Smooth muscle cell (in vitro differentiated cells): ENCODE results near the gene PFKP. TPM values are rescaled to one million over a fixed set of nuclear protein-coding genes. Genes with fewer than 3 reads are reported as not detected.

Experiments
- DNase-seq: peaks from one replicate; lab custom pipeline; 2025; ENCODE audit not compliant: unreplicated experiment; lab: John Stamatoyannopoulos, UW
- H2AFZ ChIP-seq: fragments of 200-600 bp; sonication (generic); 2 replicates; pipeline ENCODE4 v1.6.0; 2016; ENCODE audit warnings: antibody characterized with exemption, low read depth, mild to moderate bottlenecking
- H3F3A ChIP-seq: fragments of 200-600 bp; sonication (generic); 2 replicates; pipeline ENCODE4 v1.6.0; 2017; ENCODE audit warnings: antibody characterized with exemption, low read depth
- H3K27ac ChIP-seq: fragments of 200-600 bp; sonication (generic); 2 replicates; pipeline ENCODE4 v1.5.1; 2016; ENCODE audit warnings: low read depth, mild to moderate bottlenecking
- H3K27me3 ChIP-seq: fragments of 200-600 bp; sonication (generic); 2 replicates; pipeline ENCODE4 v1.6.1; 2016; ENCODE audit warnings: low read depth, mild to moderate bottlenecking
- H3K36me3 ChIP-seq: fragments of 200-600 bp; sonication (generic); 2 replicates; pipeline ENCODE4 v1.5.1; 2016; ENCODE audit warnings: low read depth
- H3K4me1 ChIP-seq: fragments of 200-600 bp; sonication (generic); 2 replicates; pipeline ENCODE4 v1.5.1; 2016; ENCODE audit warnings: low read depth
- H3K4me2 ChIP-seq: fragments of 200-600 bp; sonication (generic); 2 replicates; pipeline ENCODE4 v1.6.0; 2016; ENCODE audit warnings: mild to moderate bottlenecking
- H3K4me3 ChIP-seq: fragments of 200-600 bp; sonication (generic); 2 replicates; pipeline ENCODE4 v1.5.1; 2016; ENCODE audit warnings: mild to moderate bottlenecking
- H3K79me2 ChIP-seq: fragments of 200-600 bp; sonication (generic); 2 replicates; pipeline ENCODE4 v1.6.0; 2016; ENCODE audit warnings: low read depth, mild to moderate bottlenecking
- H3K9ac ChIP-seq: fragments of 200-600 bp; sonication (generic); 2 replicates; pipeline ENCODE4 v1.6.0; 2016; ENCODE audit warnings: low read depth
- H3K9me3 ChIP-seq: fragments of 200-600 bp; sonication (generic); replicated peaks from 2 replicates; pipeline ENCODE4 v1.5.1; 2016; ENCODE audit warnings: low read depth
- H4K20me1 ChIP-seq: fragments of 200-600 bp; sonication (generic); 2 replicates; pipeline ENCODE4 v1.6.0; 2016; ENCODE audit warnings: low read depth
- WGBS: methylation state at CpG from one replicate; pipeline ENCODE4 v1.1.7; 2016; ENCODE audit warnings: low lambda C conversion rate; 5-methylcytosine and 5-hydroxymethylcytosine counted together
- polyA plus RNA-seq: library from polyadenylated mRNA; unstranded; fragments of >200 nt; fragmentation: Nextera tagmentation; extraction: Ambion mirVana; gene quantifications from 2 replicates; pipeline ENCODE4 v1.2.1, GENCODE V29; 2016
- total RNA-seq: library from RNA; depleted of rRNA; stranded (reverse); fragments of >200 nt; gene quantifications from 2 replicates; pipeline ENCODE4 v1.2.3, GENCODE V29; 2014
- TF ChIP-seq, protein P1 (sequence below): fragments of 200-600 bp; sonication (generic); IDR thresholded peaks from 2 replicates; pipeline ENCODE4 v1.5.1; 2017; ENCODE audit warnings: borderline replicate concordance, mild to moderate bottlenecking, antibody characterized with exemption; ENCODE audit not compliant: insufficient read depth, poor library complexity, severe bottlenecking

PFKP gene
- total and polyA plus RNA-seq, 2 experiments from 2014 or later: 178 to 203 TPM

DNA sequence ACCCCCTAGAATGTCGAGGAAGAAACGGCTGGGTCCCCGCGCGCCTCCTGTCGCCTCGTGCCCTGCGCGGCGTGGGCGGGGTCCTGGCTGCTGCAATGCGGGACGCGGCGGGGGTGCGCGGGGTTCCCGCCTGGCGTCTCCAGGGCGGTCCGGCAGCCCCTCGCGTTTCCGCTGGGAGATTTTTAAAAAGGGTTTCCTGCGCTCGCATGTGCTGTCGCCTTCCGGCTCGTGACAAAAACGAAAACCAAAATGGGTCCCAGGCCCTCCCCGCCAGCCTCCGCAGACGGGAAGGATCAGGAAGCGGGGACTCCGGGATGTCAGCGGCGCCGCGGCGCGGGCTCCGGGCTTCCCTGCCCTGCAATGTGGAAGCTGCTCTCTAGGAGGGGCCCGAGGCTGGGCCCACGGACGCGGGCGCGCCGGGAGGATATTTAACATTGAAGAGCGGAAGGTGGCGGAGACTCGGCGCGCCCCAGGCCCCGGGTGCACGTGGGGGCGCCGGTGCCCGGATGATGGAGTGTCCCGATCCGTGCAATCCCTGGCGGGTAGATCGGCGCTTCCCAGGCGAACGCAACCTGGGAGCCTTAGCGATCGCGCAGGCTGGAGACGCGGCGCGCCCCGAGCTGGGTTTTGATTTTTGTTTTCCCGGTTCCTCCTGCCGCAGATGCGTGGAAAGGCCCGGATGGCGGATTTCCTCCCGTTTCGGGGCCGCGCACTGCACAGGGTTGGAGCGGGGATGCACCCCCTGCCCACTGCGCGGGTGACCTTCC, 1.0 kb downstream of the PFKP start:
- peak overlapping the region; percentile 94 for H3K4me2 ChIP-seq
- H3K4me1 ChIP-seq: peaks cover 10% of the 10 kb centered on the region
- 1% methylated on average over 73 of the region's 86 CpGs for WGBS
- H3K9me3 ChIP-seq: no peaks in the 10 kb centered on the region
- H3K4me3 ChIP-seq: peak overlapping the region; percentile 83
- peak; percentile 36 for DNase-seq
- peak overlapping the region; percentile 49 for H3K27ac ChIP-seq
- TF ChIP-seq, protein P1, sequence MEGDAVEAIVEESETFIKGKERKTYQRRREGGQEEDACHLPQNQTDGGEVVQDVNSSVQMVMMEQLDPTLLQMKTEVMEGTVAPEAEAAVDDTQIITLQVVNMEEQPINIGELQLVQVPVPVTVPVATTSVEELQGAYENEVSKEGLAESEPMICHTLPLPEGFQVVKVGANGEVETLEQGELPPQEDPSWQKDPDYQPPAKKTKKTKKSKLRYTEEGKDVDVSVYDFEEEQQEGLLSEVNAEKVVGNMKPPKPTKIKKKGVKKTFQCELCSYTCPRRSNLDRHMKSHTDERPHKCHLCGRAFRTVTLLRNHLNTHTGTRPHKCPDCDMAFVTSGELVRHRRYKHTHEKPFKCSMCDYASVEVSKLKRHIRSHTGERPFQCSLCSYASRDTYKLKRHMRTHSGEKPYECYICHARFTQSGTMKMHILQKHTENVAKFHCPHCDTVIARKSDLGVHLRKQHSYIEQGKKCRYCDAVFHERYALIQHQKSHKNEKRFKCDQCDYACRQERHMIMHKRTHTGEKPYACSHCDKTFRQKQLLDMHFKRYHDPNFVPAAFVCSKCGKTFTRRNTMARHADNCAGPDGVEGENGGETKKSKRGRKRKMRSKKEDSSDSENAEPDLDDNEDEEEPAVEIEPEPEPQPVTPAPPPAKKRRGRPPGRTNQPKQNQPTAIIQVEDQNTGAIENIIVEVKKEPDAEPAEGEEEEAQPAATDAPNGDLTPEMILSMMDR: no peak
- no peaks in the 10 kb centered on the region for H3K27me3 ChIP-seq
- peak overlapping the region; percentile 27 for H3K9ac ChIP-seq
- H3F3A ChIP-seq: peaks cover 7% of the 10 kb centered on the region
- H3K36me3 ChIP-seq: no peaks in the 10 kb centered on the region
- peaks cover 54% of the 10 kb centered on the region for H3K79me2 ChIP-seq
- H2AFZ ChIP-seq: peak overlapping the region; percentile 80
- peaks cover 19% of the 10 kb centered on the region for H4K20me1 ChIP-seq

DNA sequence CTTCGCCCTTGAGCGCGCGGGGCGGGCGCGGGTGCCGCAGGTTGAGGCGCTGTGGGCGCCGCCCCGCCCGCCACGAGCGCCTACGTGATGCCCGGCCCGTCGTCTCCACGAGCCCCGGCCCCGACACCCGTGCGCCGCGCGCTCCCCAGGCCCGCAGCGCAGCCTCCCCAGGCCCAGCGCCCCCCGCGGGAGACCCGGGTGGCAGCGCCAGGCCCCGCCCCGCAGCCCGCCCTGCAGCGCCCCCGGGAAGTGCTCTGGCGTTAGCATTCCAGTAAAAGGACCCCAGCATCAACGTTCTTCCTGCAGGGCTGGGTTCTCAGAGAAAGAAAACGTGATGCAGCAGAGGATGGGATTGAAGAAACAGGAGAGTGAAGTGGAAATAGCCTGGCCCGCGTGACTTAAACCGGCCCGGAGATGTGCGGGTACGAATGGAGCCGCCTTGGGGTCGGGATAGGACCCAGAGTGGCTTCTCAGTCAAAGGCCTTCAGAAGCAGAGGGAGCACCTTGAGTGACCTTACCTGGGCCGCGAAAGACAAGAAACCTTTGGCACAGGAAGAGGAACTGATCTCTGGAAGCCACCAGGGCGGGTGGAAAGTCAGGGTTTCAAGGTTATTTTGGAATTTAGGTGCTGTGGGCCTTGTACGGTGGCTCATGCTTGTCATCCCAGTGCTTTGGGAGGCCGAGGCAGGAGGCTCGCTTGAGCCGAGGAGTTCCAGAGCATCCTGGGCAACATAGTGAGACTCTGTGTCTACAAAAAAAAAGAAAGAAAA, 1.8 kb downstream of the PFKP start:
- H3K79me2 ChIP-seq: peaks cover 62% of the 10 kb centered on the region

DNA sequence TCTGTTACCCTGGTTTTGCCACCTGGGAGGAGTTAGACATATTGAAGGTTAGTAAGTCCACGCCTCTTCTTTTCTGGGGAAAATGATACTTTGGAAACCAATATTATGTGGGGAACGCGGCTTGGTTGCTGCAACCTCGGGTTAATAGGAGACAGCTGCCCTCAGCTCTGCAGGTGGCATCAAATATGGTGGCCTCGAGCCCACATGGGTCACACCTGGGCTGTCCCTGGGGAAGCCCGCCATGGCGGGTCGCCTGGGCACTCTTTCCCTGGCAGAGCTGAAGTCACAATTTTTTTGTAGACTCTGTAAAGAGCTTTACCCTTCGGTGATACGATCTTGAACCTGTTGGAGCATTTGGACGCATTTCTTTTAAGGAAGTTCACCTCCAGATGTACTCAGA, 2.5 kb downstream of the PFKP start:
- H3K36me3 ChIP-seq: no peaks in the 10 kb centered on the region
- WGBS: 92% methylated on average over 11 of the region's 11 CpGs
- peak overlapping the region; percentile 94 for H3K4me2 ChIP-seq
- H3K9me3 ChIP-seq: no peaks in the 10 kb centered on the region
- no peak overlapping the region for H2AFZ ChIP-seq
- peaks cover 69% of the 10 kb centered on the region for H3K79me2 ChIP-seq
- TF ChIP-seq, protein P1: no peak
- no peak overlapping the region for H3K9ac ChIP-seq
- peaks cover 34% of the 10 kb centered on the region for H4K20me1 ChIP-seq
- H3K27ac ChIP-seq: peak overlapping the region; percentile 7
- H3K4me1 ChIP-seq: peaks cover 10% of the 10 kb centered on the region
- no peak for DNase-seq
- H3F3A ChIP-seq: peaks cover 7% of the 10 kb centered on the region
- H3K4me3 ChIP-seq: peak overlapping the region; percentile 83
- no peaks in the 10 kb centered on the region for H3K27me3 ChIP-seq

More for the DNA sequence above, 1.8 kb downstream of the PFKP start:
- no peak for DNase-seq
- H3K4me3 ChIP-seq: peak overlapping the region; percentile 83
- H3K9ac ChIP-seq: peak overlapping the region; percentile 27
- H2AFZ ChIP-seq: peak overlapping the region; percentile 80
- no peaks in the 10 kb centered on the region for H3K9me3 ChIP-seq
- H3K4me2 ChIP-seq: peak overlapping the region; percentile 94
- peak overlapping the region; percentile 49 for H3K27ac ChIP-seq
- H3K27me3 ChIP-seq: no peaks in the 10 kb centered on the region
- H3K36me3 ChIP-seq: no peaks in the 10 kb centered on the region
- TF ChIP-seq, protein P1: no peak
- WGBS: 20% methylated on average over 32 of the region's 57 CpGs
- peaks cover 27% of the 10 kb centered on the region for H4K20me1 ChIP-seq
- peaks cover 10% of the 10 kb centered on the region for H3K4me1 ChIP-seq
- H3F3A ChIP-seq: peaks cover 7% of the 10 kb centered on the region
